Measurements from ENCODE around the gene P2RX5. TPM values are rescaled to one million over a fixed set of nuclear protein-coding genes. Genes with fewer than 3 reads are reported as not detected.

P2RX5 gene
- total RNA-seq, 1 donor from 2014 or later, result 0.53 TPM

DNA sequence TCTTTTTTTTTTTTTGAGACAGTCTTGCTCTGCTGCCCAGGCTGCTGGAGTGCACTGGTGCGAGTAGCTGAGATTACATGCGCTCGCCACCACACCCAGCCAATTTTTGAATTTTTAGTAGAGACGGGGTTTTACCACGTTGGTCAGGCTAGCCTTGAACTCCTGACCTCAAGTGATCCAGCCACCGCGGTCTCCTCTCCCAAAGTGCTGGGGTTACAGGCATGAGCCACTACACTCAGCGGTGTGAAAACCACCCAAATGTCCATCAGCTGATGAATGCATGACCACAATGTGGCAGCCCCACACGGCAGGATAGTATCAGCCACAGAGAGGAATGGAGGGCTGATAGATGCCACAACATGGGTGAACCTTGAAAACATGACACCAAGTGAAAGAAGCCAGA, 2.1 kb downstream of the P2RX5 start:
- TF ChIP-seq, protein P1, sequence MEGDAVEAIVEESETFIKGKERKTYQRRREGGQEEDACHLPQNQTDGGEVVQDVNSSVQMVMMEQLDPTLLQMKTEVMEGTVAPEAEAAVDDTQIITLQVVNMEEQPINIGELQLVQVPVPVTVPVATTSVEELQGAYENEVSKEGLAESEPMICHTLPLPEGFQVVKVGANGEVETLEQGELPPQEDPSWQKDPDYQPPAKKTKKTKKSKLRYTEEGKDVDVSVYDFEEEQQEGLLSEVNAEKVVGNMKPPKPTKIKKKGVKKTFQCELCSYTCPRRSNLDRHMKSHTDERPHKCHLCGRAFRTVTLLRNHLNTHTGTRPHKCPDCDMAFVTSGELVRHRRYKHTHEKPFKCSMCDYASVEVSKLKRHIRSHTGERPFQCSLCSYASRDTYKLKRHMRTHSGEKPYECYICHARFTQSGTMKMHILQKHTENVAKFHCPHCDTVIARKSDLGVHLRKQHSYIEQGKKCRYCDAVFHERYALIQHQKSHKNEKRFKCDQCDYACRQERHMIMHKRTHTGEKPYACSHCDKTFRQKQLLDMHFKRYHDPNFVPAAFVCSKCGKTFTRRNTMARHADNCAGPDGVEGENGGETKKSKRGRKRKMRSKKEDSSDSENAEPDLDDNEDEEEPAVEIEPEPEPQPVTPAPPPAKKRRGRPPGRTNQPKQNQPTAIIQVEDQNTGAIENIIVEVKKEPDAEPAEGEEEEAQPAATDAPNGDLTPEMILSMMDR (IDR thresholded peaks at IDR 0.05; ENCODE audit: insufficient read depth, low read length, severe bottlenecking), result no peak
- Histone ChIP-seq H3K4me3 (ENCODE audit: low read depth, low read length) (no peak overlapping the region), H3K36me3 (ENCODE audit: control insufficient read depth, insufficient read depth, low read length) (no peaks in the 10 kb centered on the region), H3K27me3 (ENCODE audit: control insufficient read depth, insufficient read depth, low read length) (no peaks in the 10 kb centered on the region)
- DNase-seq (ENCODE audit: low read depth), result no peak
- FAIRE-seq, result no peak

DNA sequence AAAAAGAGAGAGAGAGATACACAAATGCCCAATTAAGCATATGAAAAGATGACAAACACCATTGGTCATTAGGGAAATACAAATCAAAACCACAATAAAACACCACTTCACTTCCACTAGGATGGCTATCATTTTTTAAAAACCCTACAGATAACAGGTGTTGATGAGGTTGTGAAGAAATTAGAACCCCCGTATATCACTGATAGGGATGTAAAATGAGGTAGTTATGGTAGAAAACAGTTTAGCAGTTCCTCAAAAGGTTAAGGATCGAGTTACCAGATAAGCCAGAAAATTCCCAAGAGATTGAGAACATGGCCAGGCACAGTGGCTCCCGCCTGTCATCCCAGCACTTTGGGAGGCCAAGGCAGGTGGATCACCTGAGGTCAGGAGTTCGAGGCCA, 2.8 kb downstream of the P2RX5 start:
- no peaks in the 10 kb centered on the region for H3K36me3 ChIP-seq (ENCODE audit: control insufficient read depth, insufficient read depth, low read length)
- TF ChIP-seq, protein P1 (IDR thresholded peaks at IDR 0.05; ENCODE audit: insufficient read depth, low read length, severe bottlenecking), result no peak
- H3K4me3 ChIP-seq (ENCODE audit: low read depth, low read length), result no peak overlapping the region
- no peaks in the 10 kb centered on the region for H3K27me3 ChIP-seq (ENCODE audit: control insufficient read depth, insufficient read depth, low read length)
- no peak for FAIRE-seq
- DNase-seq (ENCODE audit: low read depth), result no peak

DNA sequence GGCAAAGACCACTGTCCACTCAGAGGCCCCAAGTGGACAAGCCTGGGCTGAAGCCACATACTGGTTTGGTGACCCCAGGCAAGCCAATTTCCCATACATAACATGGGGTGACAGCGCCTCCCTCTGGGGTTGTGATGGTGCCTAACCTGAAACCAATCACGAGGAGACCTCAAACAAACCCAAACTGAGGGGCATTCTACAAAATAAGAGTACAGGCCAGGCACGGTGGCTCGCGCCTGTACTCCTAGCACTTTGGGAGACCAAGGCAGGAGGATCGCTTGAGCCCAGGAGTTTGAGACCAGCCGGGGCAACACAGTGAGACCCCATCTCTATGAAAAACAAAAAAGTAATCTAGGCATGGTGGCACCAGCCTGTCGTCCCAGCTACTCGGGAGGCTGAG, 3.6 kb downstream of the P2RX5 start:
- no peaks in the 10 kb centered on the region for H3K36me3 ChIP-seq (ENCODE audit: control insufficient read depth, insufficient read depth, low read length)
- no peak for DNase-seq (ENCODE audit: low read depth)
- FAIRE-seq, result no peak
- TF ChIP-seq, protein P1 (IDR thresholded peaks at IDR 0.05; ENCODE audit: insufficient read depth, low read length, severe bottlenecking), result peak; percentile 10
- H3K27me3 ChIP-seq (ENCODE audit: control insufficient read depth, insufficient read depth, low read length), result peaks cover 1% of the 10 kb centered on the region
- no peak overlapping the region for H3K4me3 ChIP-seq (ENCODE audit: low read depth, low read length)

DNA sequence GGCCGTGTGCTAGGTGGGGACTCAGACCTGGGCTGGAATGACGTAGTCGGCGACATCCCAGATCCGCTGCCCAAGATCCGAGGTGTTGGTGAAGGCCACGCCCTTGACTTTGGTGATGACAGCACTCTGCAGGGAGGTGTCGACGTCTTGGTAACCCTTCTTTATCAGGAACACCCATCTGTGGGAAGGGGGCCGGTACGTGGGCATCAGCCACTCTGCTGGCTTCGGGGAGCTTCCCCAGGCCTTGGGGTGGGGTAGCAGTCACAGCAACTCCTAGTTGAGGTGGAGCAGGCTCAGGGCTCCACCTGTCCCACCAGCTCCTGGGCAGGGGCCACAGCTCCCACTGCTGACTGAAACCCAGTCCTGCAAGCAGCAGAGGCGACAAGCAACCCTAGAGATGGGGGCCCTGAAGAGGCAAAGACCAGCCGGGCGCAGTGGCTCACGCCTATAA, 4.3 kb downstream of the P2RX5 start:
- FAIRE-seq, result no peak
- H3K27me3 ChIP-seq (ENCODE audit: control insufficient read depth, insufficient read depth, low read length), result peaks cover 1% of the 10 kb centered on the region
- TF ChIP-seq, protein P1 (IDR thresholded peaks at IDR 0.05; ENCODE audit: insufficient read depth, low read length, severe bottlenecking), result no peak
- no peaks in the 10 kb centered on the region for H3K36me3 ChIP-seq (ENCODE audit: control insufficient read depth, insufficient read depth, low read length)
- no peak for DNase-seq (ENCODE audit: low read depth)
- no peak overlapping the region for H3K4me3 ChIP-seq (ENCODE audit: low read depth, low read length)

DNA sequence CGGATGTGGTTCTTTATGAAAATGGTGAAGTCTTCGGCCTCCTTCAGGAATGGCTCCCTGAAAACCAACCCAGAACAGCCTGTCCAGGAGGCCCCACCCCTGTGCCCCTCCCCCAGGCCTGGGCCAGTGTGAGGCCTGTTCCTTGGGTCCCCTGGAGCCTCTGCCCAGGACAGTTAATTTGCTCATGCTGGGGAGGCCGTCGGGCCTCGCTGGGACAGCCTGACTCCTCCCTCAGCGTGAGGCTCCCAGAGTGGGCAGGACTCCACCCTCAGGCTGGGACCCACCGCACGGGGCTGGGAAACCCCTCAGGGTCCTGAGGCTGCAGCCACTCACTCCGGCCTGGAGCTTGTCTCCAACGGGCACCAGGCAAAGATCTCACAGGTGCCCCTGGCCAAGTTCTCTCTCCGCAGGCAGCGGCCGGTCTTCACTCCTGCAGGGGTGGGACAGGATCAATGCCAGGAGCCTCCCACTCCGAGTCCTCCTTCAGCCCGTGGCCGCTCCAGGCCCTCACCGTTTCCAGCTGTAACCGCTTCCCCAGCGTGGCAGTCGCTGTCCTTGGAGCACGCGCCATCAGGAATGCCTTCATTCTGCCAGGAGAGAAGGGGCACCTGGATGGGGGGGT, 5.8 kb downstream of the P2RX5 start:
- no peak overlapping the region for H3K4me3 ChIP-seq (ENCODE audit: low read depth, low read length)
- no peaks in the 10 kb centered on the region for H3K36me3 ChIP-seq (ENCODE audit: control insufficient read depth, insufficient read depth, low read length)
- FAIRE-seq (no peak), DNase-seq (ENCODE audit: low read depth) (no peak)
- peaks cover 1% of the 10 kb centered on the region for H3K27me3 ChIP-seq (ENCODE audit: control insufficient read depth, insufficient read depth, low read length)
- TF ChIP-seq, protein P1 (IDR thresholded peaks at IDR 0.05; ENCODE audit: insufficient read depth, low read length, severe bottlenecking), result no peak

All from bronchial epithelial cell (primary cell).